ENCODE results near the gene ZNF134.

ZNF134 gene

DNA sequence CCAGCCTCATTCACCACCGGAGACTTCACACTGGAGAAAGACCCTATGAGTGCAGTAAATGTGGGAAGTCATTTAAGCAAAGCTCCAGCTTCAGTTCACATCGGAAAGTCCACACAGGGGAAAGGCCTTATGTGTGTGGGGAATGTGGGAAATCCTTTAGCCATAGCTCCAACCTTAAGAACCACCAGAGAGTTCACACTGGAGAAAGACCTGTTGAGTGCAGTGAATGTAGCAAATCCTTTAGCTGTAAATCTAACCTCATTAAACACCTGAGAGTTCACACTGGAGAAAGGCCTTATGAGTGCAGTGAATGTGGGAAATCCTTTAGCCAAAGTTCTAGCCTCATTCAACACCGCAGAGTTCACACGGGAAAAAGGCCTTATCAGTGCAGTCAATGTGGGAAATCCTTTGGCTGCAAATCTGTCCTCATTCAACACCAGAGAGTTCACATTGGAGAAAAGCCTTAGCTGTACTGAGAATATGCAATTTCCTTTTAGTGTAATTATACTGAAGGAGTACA, 27.7 kb downstream of the ZNF134 start:
- FAIRE-seq: no peak
- TF ChIP-seq, protein P1, sequence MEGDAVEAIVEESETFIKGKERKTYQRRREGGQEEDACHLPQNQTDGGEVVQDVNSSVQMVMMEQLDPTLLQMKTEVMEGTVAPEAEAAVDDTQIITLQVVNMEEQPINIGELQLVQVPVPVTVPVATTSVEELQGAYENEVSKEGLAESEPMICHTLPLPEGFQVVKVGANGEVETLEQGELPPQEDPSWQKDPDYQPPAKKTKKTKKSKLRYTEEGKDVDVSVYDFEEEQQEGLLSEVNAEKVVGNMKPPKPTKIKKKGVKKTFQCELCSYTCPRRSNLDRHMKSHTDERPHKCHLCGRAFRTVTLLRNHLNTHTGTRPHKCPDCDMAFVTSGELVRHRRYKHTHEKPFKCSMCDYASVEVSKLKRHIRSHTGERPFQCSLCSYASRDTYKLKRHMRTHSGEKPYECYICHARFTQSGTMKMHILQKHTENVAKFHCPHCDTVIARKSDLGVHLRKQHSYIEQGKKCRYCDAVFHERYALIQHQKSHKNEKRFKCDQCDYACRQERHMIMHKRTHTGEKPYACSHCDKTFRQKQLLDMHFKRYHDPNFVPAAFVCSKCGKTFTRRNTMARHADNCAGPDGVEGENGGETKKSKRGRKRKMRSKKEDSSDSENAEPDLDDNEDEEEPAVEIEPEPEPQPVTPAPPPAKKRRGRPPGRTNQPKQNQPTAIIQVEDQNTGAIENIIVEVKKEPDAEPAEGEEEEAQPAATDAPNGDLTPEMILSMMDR (IDR thresholded peaks at IDR 0.05; ENCODE audit: insufficient read depth, missing control alignments): no peak
- no peak for DNase-seq (ENCODE audit: insufficient read length, low spot score)

DNA sequence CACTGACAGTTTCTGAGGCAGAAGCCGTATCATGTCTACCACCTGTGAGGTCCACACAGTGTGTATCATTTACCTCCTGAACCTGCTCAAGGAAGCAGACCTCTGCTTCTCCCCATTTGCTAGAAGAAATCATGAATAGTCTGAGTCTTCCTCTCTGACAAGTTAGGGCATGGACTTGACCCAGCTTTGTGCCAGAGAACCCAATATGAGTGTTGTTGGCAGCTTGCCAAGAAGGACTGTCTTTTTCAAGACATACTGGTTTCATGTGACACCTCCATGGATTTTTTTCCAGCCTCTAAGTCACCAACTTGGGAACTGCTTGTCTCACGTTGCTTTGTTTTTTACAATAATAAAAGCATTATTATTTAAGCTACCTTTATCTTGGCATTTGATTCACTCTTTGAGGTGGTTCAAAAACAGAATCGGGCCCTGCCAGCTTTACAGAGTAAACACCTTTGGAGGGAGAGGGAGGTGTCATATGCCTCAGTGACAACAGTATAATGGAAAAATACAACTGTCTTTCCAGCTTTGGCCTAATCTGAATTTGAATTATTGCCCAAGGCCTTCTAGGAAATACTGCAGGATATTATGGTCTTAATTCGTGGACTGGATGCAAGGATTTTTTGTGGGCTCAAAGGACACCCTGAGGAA, 28.5 kb downstream of the ZNF134 start:
- TF ChIP-seq, protein P1 (IDR thresholded peaks at IDR 0.05; ENCODE audit: insufficient read depth, missing control alignments): no peak
- no peak for DNase-seq (ENCODE audit: insufficient read length, low spot score)
- no peak for FAIRE-seq

DNA sequence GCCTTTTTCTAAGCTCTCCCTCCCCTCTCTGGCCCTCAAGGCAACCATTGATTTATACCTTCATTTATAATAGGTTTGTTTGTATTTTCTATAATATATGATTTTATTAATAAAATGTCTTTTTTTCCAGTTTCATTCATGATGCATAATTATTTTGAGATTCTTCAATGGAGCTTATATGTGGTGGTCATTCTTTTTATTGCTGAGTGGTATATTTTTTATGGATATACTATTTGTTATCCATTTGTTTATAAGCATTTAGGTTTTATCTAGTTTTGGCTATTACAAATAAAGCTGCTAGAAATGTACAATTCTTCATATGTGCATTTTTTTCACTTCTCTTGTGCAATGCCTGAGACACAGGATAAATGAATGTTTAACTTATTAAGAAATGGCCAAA, 29.7 kb downstream of the ZNF134 start:
- FAIRE-seq (no peak), DNase-seq (ENCODE audit: insufficient read length, low spot score) (no peak)
- TF ChIP-seq, protein P1 (IDR thresholded peaks at IDR 0.05; ENCODE audit: insufficient read depth, missing control alignments): no peak

DNA sequence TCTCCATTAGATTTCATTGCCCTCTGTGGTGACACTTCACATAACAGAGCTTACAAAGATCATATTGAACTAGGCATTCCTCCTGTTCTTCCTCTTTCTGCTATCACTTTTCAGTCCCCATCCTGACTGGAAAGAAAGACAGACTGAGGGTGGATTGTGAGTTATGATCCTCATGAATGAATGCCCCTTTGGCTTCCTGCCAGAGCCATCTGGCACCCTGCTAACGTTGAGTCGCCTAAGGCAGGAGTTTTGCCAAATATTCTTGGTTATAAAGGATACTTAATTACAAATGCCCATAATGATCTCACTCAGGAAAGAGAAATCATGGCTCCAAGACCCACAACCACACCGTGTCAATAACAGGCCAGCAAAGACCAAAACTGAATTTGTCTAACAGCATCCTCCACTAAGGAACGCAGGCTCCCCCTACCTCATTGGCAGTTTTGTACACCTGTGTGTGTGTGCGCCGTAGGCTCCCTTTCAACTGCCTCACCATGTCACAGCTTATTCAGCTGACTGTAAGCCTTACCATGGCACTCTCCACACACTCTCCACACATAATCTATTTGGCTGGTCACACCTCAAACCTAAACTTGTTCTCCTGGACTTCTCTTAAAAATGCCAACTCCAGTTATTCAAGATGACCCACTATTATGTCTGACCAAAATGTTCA, 34.4 kb downstream of the ZNF134 start:
- FAIRE-seq: no peak
- no peak for DNase-seq (ENCODE audit: insufficient read length, low spot score)

DNA sequence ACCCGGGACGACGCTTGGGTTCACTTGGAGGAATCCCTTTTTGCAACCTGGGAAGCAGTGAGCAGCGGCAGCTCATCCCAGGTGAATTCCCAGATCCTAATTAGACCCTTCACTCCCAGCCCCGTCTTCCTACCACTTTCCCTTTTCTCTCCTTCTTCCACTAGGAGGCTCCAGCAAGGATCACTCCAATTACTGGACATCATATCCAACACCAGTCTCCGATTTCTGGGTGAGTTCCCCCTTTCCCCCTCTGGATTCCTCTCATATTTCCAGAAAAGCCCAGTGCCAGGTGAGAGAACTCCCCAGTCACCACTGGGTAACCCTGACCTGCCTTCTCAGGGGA, 37.6 kb downstream of the ZNF134 start:
- TF ChIP-seq, protein P1 (IDR thresholded peaks at IDR 0.05; ENCODE audit: insufficient read depth, missing control alignments): peak; percentile 10
- FAIRE-seq: no peak
- DNase-seq (ENCODE audit: insufficient read length, low spot score): no peak

More for the DNA sequence above, 34.4 kb downstream of the ZNF134 start:
- TF ChIP-seq, protein P1 (IDR thresholded peaks at IDR 0.05; ENCODE audit: insufficient read depth, missing control alignments): no peak

DNA sequence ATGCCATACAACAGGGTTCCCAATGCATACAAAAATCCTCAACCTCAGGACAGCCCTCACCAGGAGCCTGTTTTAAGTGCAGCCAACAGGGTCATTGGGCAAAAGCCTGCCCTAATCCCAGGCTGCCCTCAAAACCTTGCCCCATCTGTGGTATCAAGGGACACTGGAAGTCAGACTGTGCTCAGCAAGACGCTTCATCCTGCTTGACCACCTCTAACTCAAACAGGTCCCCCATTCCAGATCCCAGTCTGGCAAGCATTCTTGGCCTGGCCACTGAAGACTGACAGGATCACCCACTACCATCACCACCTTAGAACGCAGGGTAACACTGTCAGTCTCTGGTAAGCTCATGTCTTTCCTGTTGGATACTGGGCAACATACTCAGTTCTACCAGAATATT, 39.6 kb downstream of the ZNF134 start:
- TF ChIP-seq, protein P1 (IDR thresholded peaks at IDR 0.05; ENCODE audit: insufficient read depth, missing control alignments): no peak
- DNase-seq (ENCODE audit: insufficient read length, low spot score): no peak
- no peak for FAIRE-seq

DNA sequence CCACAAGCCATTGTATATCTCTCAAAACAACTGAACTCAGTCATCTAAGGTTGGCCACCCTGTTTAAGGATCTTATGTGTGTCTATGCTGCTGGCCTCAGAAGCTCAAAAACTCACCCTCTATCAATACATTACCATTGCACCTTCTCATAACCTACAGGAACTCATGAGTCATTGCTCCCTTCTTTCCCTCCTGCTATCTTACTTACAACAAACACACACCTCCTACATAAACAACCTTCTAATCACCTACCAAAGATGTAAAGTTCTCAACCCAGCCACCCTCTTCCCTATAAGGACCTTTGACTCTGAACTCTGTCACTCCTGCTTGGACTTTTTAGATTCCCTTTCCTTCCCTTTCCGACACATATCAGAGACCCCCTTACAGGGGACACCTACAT, 41.4 kb downstream of the ZNF134 start:
- DNase-seq (ENCODE audit: insufficient read length, low spot score) (no peak), FAIRE-seq (no peak)
- TF ChIP-seq, protein P1 (IDR thresholded peaks at IDR 0.05; ENCODE audit: insufficient read depth, missing control alignments): no peak

Measured in D721Med (cell line).